Panc1 (cell line): ENCODE data around the gene NPY4R2. TPM values are rescaled to one million over a fixed set of nuclear protein-coding genes. Genes with fewer than 3 reads are reported as not detected.
"Not testable (repeated sequence)": the region's sequence is repeated elsewhere in the genome, so short reads cannot be mapped to it uniquely, and the experiment has no call there.

Experiments
- ATAC-seq: fragments of 200-7000 bp; cut with Tn5 transposase; 2 replicates; pipeline ENCODE4 v1.9.1; 2020; ENCODE audit warnings: mild to moderate bottlenecking, moderate library complexity
- BruUV-seq: library from RNA; stranded (reverse); fragments of 400-500 nt; replicated peaks from 2 replicates; lab custom pipeline; 2021; lab: Mats Ljungman, UMichigan
- CTCF ChIA-PET: fragments of 300-600 bp; sonication (Branson Sonifier 250); formaldehyde crosslinking; loops from one replicate; lab custom pipeline; 2022; ENCODE audit warnings: antibody characterized with exemption; lab: Charles Lee
- POLR2A ChIA-PET: fragments of 300-600 bp; sonication (Branson Sonifier 250); formaldehyde crosslinking; loops from one replicate; lab custom pipeline; 2022; ENCODE audit warnings: antibody characterized with exemption; lab: Charles Lee
- DNase-seq: peaks from one replicate; pipeline ENCODE4 v3.0.0-alpha.2; 2010; ENCODE audit warnings: low read depth, low spot score
- H3K27ac ChIP-seq: 2 replicates; pipeline ENCODE4 v1.5.1; 2011; ENCODE audit warnings: mild to moderate bottlenecking, low read length, inconsistent platforms
- H3K27me3 ChIP-seq: fragments of 200-500 bp; sonication (Bioruptor generic); 2 replicates; pipeline ENCODE4 v1.6.0; 2014; ENCODE audit warnings: low read length, inconsistent platforms; ENCODE audit not compliant: control insufficient read depth, insufficient read depth
- H3K36me3 ChIP-seq: fragments of 200-500 bp; sonication (Bioruptor generic); 2 replicates; pipeline ENCODE4 v1.5.1; 2014; ENCODE audit warnings: inconsistent platforms, mild to moderate bottlenecking, low read length, moderate library complexity; ENCODE audit not compliant: control insufficient read depth, insufficient read depth
- H3K4me1 ChIP-seq: 2 replicates; pipeline ENCODE4 v1.5.1; 2011; ENCODE audit warnings: inconsistent platforms, mild to moderate bottlenecking, low read length, moderate library complexity; ENCODE audit not compliant: control insufficient read depth, insufficient read depth
- H3K4me3 ChIP-seq, 2 experiments: 2 replicates each; pipeline ENCODE4 v1.5.1; 2011 to 2012; ENCODE audit warnings: low read depth in 2 of 2, low read length in 2 of 2, mild to moderate bottlenecking in 2 of 2, inconsistent platforms in 1 of 2, moderate library complexity in 1 of 2
- H3K9me3 ChIP-seq: fragments of 200-500 bp; sonication (Bioruptor generic); 2 replicates; pipeline ENCODE4 v1.5.1; 2014; ENCODE audit warnings: low read depth, mild to moderate bottlenecking, inconsistent platforms, low read length, moderate library complexity; ENCODE audit not compliant: control insufficient read depth, insufficient read depth
- in situ Hi-C: cut with HindIII; loops from 2 replicates; pipeline ENCODE4 v1.10.0; 2016; ENCODE audit warnings: low sequenced_read_pairs, low pct_unique_long_range_greater_than_20kb
- intact Hi-C: fragments of 100-400 bp; cut with micrococcal nuclease; formaldehyde crosslinking; loops from one replicate; pipeline ENCODE4 v1.10.0; 2022; ENCODE audit not compliant: unreplicated experiment
- total RNA-seq: library from RNA; stranded (reverse); gene quantifications from one replicate; pipeline ENCODE4 v1.2.1, GENCODE V29; 2021; ENCODE audit not compliant: unreplicated experiment

The NPY4R2 gene
- total RNA-seq, 1 experiment from 2014 or later = 0.64 TPM

DNA sequence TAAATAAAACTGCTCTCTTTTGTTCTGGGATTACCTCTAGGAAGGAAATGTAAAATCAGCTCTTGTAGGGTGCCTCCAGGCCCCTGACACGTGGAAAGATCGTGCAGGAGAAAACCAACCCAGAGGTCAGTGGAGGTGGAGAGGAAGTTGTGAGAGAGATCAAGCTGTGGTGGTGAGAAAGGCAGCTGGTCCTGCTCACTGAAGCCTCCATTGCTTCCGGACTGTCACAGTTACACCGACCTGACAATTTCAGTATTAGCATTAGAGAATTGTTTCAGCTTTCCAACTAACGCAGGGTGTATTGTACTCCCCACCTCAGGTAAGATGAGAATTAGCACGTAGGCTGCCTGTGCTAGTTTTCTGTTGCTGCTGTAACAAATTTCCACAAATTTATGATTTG, 50.5 kb downstream of the NPY4R2 start:
- H3K4me1 ChIP-seq, H3K27me3 ChIP-seq, in situ Hi-C loops, H3K36me3 ChIP-seq, intact Hi-C loops, DNase-seq, ATAC-seq, BruUV-seq, CTCF ChIA-PET, POLR2A ChIA-PET, H3K27ac ChIP-seq, H3K4me3 ChIP-seq, H3K9me3 ChIP-seq: not testable (repeated sequence)

DNA sequence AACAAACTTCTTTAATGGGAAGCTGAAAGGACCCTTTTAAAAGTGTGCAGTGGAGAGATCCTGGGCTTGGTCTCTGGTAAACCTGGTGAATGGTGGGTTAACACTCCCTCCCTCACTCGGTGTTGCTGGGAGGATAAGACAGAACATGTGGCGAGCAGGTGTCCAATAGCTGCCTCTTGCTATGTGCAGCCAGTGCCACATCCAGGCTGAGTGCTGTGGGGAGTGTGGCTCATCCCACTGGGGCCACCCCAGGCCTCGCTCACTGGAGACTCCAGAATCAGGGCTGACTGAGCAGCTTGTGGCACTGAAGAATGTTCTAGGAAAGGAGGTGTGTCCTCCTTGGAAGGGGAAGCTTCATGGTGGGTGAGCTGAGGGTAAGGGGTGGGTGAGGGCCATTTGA, 51.6 kb downstream of the NPY4R2 start:
- H3K27ac ChIP-seq, DNase-seq, BruUV-seq, H3K27me3 ChIP-seq, intact Hi-C loops, H3K4me1 ChIP-seq, H3K9me3 ChIP-seq, in situ Hi-C loops, CTCF ChIA-PET, POLR2A ChIA-PET, ATAC-seq, H3K36me3 ChIP-seq, H3K4me3 ChIP-seq: not testable (repeated sequence)

DNA sequence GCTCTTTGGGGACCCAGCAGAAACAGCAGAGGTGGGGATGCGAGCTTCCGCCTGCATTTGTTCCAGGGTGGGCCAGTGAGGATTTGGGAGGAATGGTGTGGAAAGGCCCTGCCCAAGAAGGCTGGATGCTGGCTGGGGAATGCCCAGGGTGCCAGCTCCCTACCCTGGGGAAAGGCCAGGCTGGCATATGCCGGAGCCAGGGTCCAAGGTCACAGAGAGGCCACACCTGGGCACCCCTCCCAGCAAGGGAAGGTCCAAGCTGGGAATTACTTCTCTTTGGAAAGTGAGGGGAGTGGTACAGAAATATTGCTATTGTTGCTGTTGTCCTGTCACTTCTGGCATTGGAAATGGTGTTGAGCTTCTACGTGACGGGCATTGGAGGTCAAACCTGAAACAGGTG, 53.1 kb downstream of the NPY4R2 start:
- CTCF ChIA-PET, ATAC-seq, POLR2A ChIA-PET, H3K4me1 ChIP-seq, in situ Hi-C loops, H3K27me3 ChIP-seq, H3K36me3 ChIP-seq, intact Hi-C loops, H3K4me3 ChIP-seq, H3K27ac ChIP-seq, DNase-seq, H3K9me3 ChIP-seq, BruUV-seq: not testable (repeated sequence)

- H3K9me3 ChIP-seq, CTCF ChIA-PET, DNase-seq, H3K4me1 ChIP-seq, BruUV-seq, H3K4me3 ChIP-seq, POLR2A ChIA-PET, H3K27me3 ChIP-seq, ATAC-seq, in situ Hi-C loops, H3K36me3 ChIP-seq, H3K27ac ChIP-seq, intact Hi-C loops: not testable (repeated sequence)
Measured at GRCh38 chr10:47972077-47972476, 53.6 kb downstream of the NPY4R2 start.

Other genes with a start within 250 kb of the NPY4R2 start
- 0.05 TPM for gene SYT15B, start 155.1 kb upstream of the NPY4R2 start, total RNA-seq
- gene FAM25C, start 81.1 kb downstream of the NPY4R2 start, total RNA-seq = not detected